Spinal cord (tissue), 10 donors: ENCODE results near the gene ACP1. TPM values are rescaled to one million over a fixed set of nuclear protein-coding genes. Genes with fewer than 3 reads are reported as not detected.
A peak's percentile ranks its signal among the peaks of the same experiment; 100 is the strongest.

ENCODE experiments used
- DNase-seq, 6 donors: peaks; one replicate each; pipeline versions ENCODE4 v3.0.0 to v3.0.0-alpha.2; 2013 to 2015; ENCODE audit warnings: low spot score in 6 of 6, low read depth in 4 of 6
- H3K27ac ChIP-seq: one replicate; pipeline ENCODE4 v1.5.1; 2013; ENCODE audit warnings: low read depth, low read length, control low read depth
- H3K27me3 ChIP-seq: one replicate; pipeline ENCODE4 v1.6.1; 2013; ENCODE audit warnings: low read length; ENCODE audit not compliant: control insufficient read depth, insufficient read depth
- H3K36me3 ChIP-seq: one replicate; pipeline ENCODE4 v1.6.1; 2013; ENCODE audit warnings: low read length; ENCODE audit not compliant: control insufficient read depth, insufficient read depth
- H3K4me1 ChIP-seq: one replicate; pipeline ENCODE4 v1.6.1; 2013; ENCODE audit warnings: low read length; ENCODE audit not compliant: control insufficient read depth, insufficient read depth
- H3K4me3 ChIP-seq: one replicate; pipeline ENCODE4 v1.5.1; 2013; ENCODE audit warnings: low read depth, low read length, control low read depth
- H3K9me3 ChIP-seq: one replicate; pipeline ENCODE4 v1.6.1; 2013; ENCODE audit warnings: low read length; ENCODE audit not compliant: control insufficient read depth, insufficient read depth
- WGBS: methylation state at CpG from one replicate; pipeline ENCODE4 v1.1.5; 2013; ENCODE audit warnings: missing lambda C conversion rate; ENCODE audit not compliant: insufficient coverage; 5-methylcytosine and 5-hydroxymethylcytosine counted together
- polyA plus RNA-seq, 2 donors: library from polyadenylated mRNA; unstranded; fragments of 120-200 nt; gene quantifications; one replicate each; pipeline ENCODE4 v1.2.1, GENCODE V29; 2013; ENCODE audit not compliant: insufficient read length in 2 of 2
- total RNA-seq, 2 donors: library from RNA; depleted of rRNA in 1 of 2; stranded (reverse); fragments of 120-200 nt in 1 of 2; fragments of >200 nt in 1 of 2; gene quantifications; one replicate each; pipeline versions ENCODE4 v1.2.3 to v1.2.4, GENCODE V29; 2013 to 2014
- donor health status: healthy.

The ACP1 gene
- total and polyA plus RNA-seq, 4 donors: 91.6 to 120 (median 117) TPM

DNA sequence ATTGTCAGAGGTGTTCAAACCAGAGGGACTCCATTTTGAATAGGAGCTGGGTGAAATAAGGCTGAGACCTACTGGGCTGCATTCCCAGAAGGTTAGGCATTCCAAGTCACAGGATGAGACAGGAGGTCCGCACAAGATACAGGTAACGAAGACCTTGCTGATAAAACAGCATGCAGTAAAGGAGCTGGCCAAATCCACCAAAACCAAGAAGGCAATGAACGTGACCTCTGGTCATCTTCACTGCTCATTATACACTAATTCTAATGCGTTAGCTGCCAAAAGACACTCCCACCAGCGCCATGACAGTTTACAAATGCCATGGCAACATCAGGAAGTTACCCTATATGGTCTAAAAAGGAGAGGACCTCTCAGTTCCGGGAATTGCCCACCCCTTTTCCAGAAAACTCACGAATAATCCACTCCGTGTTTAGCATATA is 11.5 kb upstream of the ACP1 start:
- DNase-seq: no peak
- Histone ChIP-seq H3K4me1 (no peaks in the 10 kb centered on the region), H3K27me3 (no peaks in the 10 kb centered on the region), H3K36me3 (peaks cover 3% of the 10 kb centered on the region), H3K27ac (no peak overlapping the region), H3K4me3 (no peak overlapping the region), H3K9me3 (no peaks in the 10 kb centered on the region)
- whole genome bisulfite sequencing: 92% methylated on average over 2 of the region's 8 CpGs

GRCh38 chr2:254241-254640 is 10.5 kb upstream of the ACP1 start:
- no peak overlapping the region for H3K4me3 ChIP-seq
- 47% methylated on average over 3 of the region's 7 CpGs for WGBS
- H3K27ac ChIP-seq: no peak overlapping the region
- H3K9me3 ChIP-seq: peaks cover 1% of the 10 kb centered on the region
- H3K27me3 ChIP-seq: no peaks in the 10 kb centered on the region
- peaks cover 3% of the 10 kb centered on the region for H3K36me3 ChIP-seq
- no peaks in the 10 kb centered on the region for H3K4me1 ChIP-seq
- DNase-seq: peak in 1 of 6 donors; percentile 44

GRCh38 chr2:255195-255594 is 9.6 kb upstream of the ACP1 start:
- peaks cover 1% of the 10 kb centered on the region for H3K9me3 ChIP-seq
- peaks cover 3% of the 10 kb centered on the region for H3K36me3 ChIP-seq
- 100% methylated on average over 1 of the region's 2 CpGs for WGBS
- no peaks in the 10 kb centered on the region for H3K27me3 ChIP-seq
- no peak overlapping the region for H3K4me3 ChIP-seq
- DNase-seq: no peak
- no peak overlapping the region for H3K27ac ChIP-seq
- no peaks in the 10 kb centered on the region for H3K4me1 ChIP-seq

- DNase-seq: no peak
- Histone ChIP-seq H3K36me3 (peaks cover 3% of the 10 kb centered on the region), H3K27me3 (no peaks in the 10 kb centered on the region), H3K9me3 (peaks cover 1% of the 10 kb centered on the region), H3K4me1 (no peaks in the 10 kb centered on the region), H3K27ac (no peak overlapping the region), H3K4me3 (no peak overlapping the region)
- 86% methylated on average over 3 of the region's 3 CpGs for WGBS
Measured at GRCh38 chr2:256094-256493, 8.7 kb upstream of the ACP1 start.

GRCh38 chr2:257429-257828 is 7.3 kb upstream of the ACP1 start:
- H3K4me3 ChIP-seq: no peak overlapping the region
- H3K27ac ChIP-seq: no peak overlapping the region
- no peak for DNase-seq
- no peaks in the 10 kb centered on the region for H3K27me3 ChIP-seq
- H3K9me3 ChIP-seq: peaks cover 1% of the 10 kb centered on the region
- WGBS: 100% methylated on average over 1 of the region's 3 CpGs
- no peaks in the 10 kb centered on the region for H3K36me3 ChIP-seq
- H3K4me1 ChIP-seq: peaks cover 3% of the 10 kb centered on the region

DNA sequence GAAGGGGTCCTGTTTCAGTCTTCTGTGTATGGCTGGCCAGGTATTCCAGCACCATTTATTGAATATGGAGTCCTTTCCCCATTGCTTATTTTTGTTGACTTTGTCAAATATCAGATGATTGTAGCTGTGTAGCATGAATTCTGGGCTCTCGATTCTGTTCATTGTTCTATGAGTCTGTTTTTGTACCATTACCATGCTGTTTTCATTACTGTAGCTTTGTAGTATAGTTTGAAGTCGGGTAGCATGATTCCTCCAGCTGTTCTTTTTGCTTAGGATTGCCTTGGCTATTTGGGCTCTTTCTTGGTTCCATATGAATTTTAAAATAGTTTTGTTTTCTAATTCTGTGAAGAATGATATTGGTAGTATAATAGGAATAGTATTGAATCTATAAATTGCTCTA is 6.9 kb upstream of the ACP1 start:
- H3K9me3 ChIP-seq: peaks cover 1% of the 10 kb centered on the region
- H3K4me1 ChIP-seq: peaks cover 3% of the 10 kb centered on the region
- 85% methylated on average over 2 of the region's 2 CpGs for WGBS
- DNase-seq: no peak
- H3K27ac ChIP-seq: no peak overlapping the region
- no peaks in the 10 kb centered on the region for H3K27me3 ChIP-seq
- no peaks in the 10 kb centered on the region for H3K36me3 ChIP-seq
- H3K4me3 ChIP-seq: no peak overlapping the region

- WGBS: 95% methylated on average over 3 of the region's 3 CpGs
- Histone ChIP-seq H3K4me1 (peaks cover 13% of the 10 kb centered on the region), H3K27me3 (no peaks in the 10 kb centered on the region), H3K27ac (no peak overlapping the region), H3K36me3 (no peaks in the 10 kb centered on the region), H3K4me3 (no peak overlapping the region), H3K9me3 (peaks cover 1% of the 10 kb centered on the region)
- DNase-seq: no peak
Measured at GRCh38 chr2:258933-259332, 5.8 kb upstream of the ACP1 start.

- WGBS: no CpG with 5 or more reads among the region's 2 CpGs
- Histone ChIP-seq H3K27me3 (no peaks in the 10 kb centered on the region), H3K4me3 (no peak overlapping the region), H3K36me3 (no peaks in the 10 kb centered on the region), H3K4me1 (peaks cover 15% of the 10 kb centered on the region), H3K27ac (no peak overlapping the region), H3K9me3 (peaks cover 1% of the 10 kb centered on the region)
- DNase-seq: no peak
Measured at GRCh38 chr2:259789-260331, 4.9 kb upstream of the ACP1 start.

- peaks cover 20% of the 10 kb centered on the region for H3K4me1 ChIP-seq
- WGBS: 87% methylated on average over 5 of the region's 6 CpGs
- no peaks in the 10 kb centered on the region for H3K36me3 ChIP-seq
- H3K9me3 ChIP-seq: peaks cover 1% of the 10 kb centered on the region
- no peaks in the 10 kb centered on the region for H3K27me3 ChIP-seq
- H3K27ac ChIP-seq: no peak overlapping the region
- no peak for DNase-seq
- no peak overlapping the region for H3K4me3 ChIP-seq
Measured at GRCh38 chr2:260507-261161, 4.1 kb upstream of the ACP1 start.

- H3K36me3 ChIP-seq: no peaks in the 10 kb centered on the region
- H3K27ac ChIP-seq: no peak overlapping the region
- peaks cover 20% of the 10 kb centered on the region for H3K4me1 ChIP-seq
- DNase-seq: no peak
- H3K9me3 ChIP-seq: peaks cover 1% of the 10 kb centered on the region
- WGBS: 60% methylated on average over 1 of the region's 3 CpGs
- H3K4me3 ChIP-seq: no peak overlapping the region
- H3K27me3 ChIP-seq: no peaks in the 10 kb centered on the region
Measured at GRCh38 chr2:262117-262516, 2.6 kb upstream of the ACP1 start.
